ENCODE data around the gene PLS3.

The PLS3 gene

DNA sequence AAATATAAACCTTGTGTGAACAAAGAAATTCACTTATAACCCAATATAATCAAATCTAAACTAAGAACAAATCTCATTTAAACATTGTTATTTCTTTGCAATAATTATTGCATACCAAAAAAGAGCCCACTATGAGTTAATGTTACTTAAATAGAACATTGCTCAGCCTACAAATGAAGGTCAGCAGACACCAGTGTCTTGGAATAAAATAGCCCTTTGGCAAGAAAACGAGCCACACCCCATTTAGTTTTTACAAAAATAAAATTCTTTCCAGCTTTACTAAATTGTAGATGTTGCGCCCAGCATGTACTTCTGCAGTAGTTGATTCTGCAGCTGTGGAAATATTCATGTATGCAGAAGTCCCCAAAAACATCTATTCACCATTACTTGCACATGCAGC is 12.2 kb downstream of the PLS3 start:
- Histone ChIP-seq H3K9ac (ENCODE audit: low read depth, low read length) (no peak overlapping the region), H3K4me3 (ENCODE audit: low read length) (no peak overlapping the region), H3K9me3 (replicated peaks; ENCODE audit: low read length) (no peaks in the 10 kb centered on the region), H3K27me3 (ENCODE audit: control insufficient read depth, insufficient read depth, low read length) (no peaks in the 10 kb centered on the region), H3K4me2 (ENCODE audit: low read length) (no peak overlapping the region), H3K4me1 (ENCODE audit: control insufficient read depth, insufficient read depth, low read length) (peaks cover 10% of the 10 kb centered on the region), H3K36me3 (ENCODE audit: insufficient read depth, low read length) (no peaks in the 10 kb centered on the region)

GRCh38 chrX:115576676-115577075 is 15.7 kb downstream of the PLS3 start:
- Histone ChIP-seq H3K27me3 (ENCODE audit: control insufficient read depth, insufficient read depth, low read length) (no peaks in the 10 kb centered on the region), H3K4me3 (ENCODE audit: low read length) (no peak overlapping the region), H3K9me3 (replicated peaks; ENCODE audit: low read length) (no peaks in the 10 kb centered on the region), H3K4me1 (ENCODE audit: control insufficient read depth, insufficient read depth, low read length) (peaks cover 4% of the 10 kb centered on the region), H3K9ac (ENCODE audit: low read depth, low read length) (no peak overlapping the region), H3K4me2 (ENCODE audit: low read length) (no peak overlapping the region), H3K36me3 (ENCODE audit: insufficient read depth, low read length) (no peaks in the 10 kb centered on the region)

GRCh38 chrX:115579327-115579726 is 18.4 kb downstream of the PLS3 start:
- Histone ChIP-seq H3K4me2 (ENCODE audit: low read length) (no peak overlapping the region), H3K9ac (ENCODE audit: low read depth, low read length) (no peak overlapping the region), H3K9me3 (replicated peaks; ENCODE audit: low read length) (no peaks in the 10 kb centered on the region), H3K27me3 (ENCODE audit: control insufficient read depth, insufficient read depth, low read length) (peaks cover 4% of the 10 kb centered on the region), H3K4me1 (ENCODE audit: control insufficient read depth, insufficient read depth, low read length) (peaks cover 14% of the 10 kb centered on the region), H3K4me3 (ENCODE audit: low read length) (no peak overlapping the region), H3K36me3 (ENCODE audit: insufficient read depth, low read length) (no peaks in the 10 kb centered on the region)

DNA sequence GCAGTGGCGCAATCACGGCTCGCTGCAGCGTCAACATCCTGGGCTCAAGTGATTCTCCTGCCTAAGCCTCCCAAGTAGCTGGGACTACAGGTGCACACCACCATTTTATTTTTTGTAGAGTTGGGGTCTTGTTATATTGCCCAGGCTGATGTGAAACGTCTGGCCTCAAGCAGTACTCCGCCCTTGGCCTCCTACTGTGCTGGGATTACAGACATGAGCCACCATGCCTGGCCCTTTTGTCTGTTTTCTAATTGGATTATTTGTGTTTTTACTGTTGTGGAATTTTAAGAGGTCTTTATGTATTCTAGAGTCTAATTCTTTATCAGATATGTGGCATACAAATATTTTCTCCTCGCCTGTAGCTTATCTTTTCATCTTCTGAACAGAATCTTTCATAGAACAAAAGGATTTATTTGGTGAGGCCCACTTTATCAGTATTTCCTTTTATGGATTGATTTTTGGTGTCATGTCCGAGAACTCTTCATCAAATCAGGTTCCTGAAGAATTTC is 18.9 kb downstream of the PLS3 start:
- no peaks in the 10 kb centered on the region for H3K36me3 ChIP-seq (ENCODE audit: insufficient read depth, low read length)
- peaks cover 4% of the 10 kb centered on the region for H3K27me3 ChIP-seq (ENCODE audit: control insufficient read depth, insufficient read depth, low read length)
- no peaks in the 10 kb centered on the region for H3K9me3 ChIP-seq (replicated peaks; ENCODE audit: low read length)
- H3K4me1 ChIP-seq (ENCODE audit: control insufficient read depth, insufficient read depth, low read length): peaks cover 16% of the 10 kb centered on the region
- H3K4me3 ChIP-seq (ENCODE audit: low read length): no peak overlapping the region
- no peak overlapping the region for H3K4me2 ChIP-seq (ENCODE audit: low read length)
- H3K9ac ChIP-seq (ENCODE audit: low read depth, low read length): no peak overlapping the region

DNA sequence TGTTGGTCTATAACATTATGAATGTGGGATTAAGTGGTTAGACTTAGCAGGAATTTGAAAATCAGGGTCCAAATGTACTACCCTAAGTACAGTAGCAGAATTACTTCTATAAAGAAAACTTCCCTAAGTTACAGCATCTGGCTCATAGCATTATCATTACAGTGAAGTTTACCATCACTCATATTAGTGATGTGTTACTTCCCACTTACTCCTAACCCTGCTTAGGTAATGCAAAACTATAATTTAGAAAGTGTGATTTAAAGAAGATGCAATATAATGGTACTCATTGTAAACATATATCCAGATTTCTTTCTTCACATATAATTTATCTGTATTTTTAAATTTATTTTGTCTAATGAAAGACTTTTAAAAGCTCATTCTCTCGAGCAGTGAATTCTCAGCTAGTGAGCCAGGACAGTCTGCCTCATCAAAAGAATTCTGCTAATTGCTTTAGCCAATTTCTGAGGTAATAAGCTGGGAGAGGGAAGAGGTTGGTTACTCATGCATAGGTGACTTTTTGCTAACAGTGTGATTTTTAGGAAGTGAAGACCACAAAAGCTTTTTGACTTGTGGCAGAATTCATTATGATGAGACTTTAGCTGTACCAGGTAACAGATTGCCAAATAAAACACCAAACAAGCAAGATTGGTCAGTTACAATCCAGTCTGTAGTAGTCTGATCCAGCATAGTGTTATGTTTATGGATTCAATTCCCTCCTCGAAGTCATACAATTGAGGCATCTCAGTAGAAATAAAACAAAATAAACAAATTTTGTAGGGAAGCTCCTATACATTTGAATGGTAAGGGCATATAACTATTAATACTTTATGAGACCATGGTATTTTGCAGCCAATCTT is 21.0 kb downstream of the PLS3 start:
- no peak overlapping the region for H3K4me3 ChIP-seq (ENCODE audit: low read length)
- H3K9ac ChIP-seq (ENCODE audit: low read depth, low read length): no peak overlapping the region

DNA sequence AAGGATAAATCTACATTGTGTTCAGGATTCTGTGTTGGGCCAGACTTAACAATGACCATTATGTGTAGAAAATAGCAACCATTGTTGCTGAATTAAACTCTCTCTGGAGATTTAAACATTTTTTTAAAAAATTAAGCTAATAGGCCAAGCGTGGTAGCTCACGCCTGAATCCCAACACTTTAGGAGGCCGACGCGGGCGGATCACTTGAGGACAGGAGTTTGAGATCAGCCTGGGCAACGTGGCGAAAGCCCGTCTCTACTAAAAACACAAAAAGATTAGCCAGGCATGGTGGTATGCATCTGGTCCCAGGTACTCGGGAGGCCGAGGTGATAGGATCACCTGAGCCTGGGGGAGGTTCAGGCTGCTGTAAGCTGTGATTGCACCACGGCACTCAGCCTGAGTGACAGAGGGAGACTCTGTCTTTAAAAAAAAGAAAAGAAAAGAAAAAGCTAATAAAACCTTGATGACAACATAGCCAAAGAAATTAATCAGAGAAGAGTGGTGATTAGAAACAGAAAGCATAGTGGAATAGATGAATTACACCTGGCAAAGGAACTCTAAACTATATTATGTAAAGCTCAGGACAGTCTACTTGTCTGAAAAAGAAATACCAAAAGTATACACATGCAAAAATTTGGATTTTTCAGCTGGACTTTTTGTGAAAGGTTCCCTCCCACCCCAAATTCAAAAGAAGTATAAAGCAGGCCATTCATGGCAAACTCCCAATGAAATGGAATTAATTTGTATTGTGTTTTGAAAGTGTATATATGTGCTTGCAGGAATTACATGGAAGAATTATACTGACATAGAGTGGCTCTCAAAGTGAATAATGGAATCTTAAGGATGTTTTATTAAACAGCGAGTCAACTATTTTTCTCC is 21.9 kb downstream of the PLS3 start:
- no peaks in the 10 kb centered on the region for H3K9me3 ChIP-seq (replicated peaks; ENCODE audit: low read length)
- peaks cover 4% of the 10 kb centered on the region for H3K27me3 ChIP-seq (ENCODE audit: control insufficient read depth, insufficient read depth, low read length)
- H3K36me3 ChIP-seq (ENCODE audit: insufficient read depth, low read length): no peaks in the 10 kb centered on the region
- peak overlapping the region; percentile 62 for H3K9ac ChIP-seq (ENCODE audit: low read depth, low read length)
- H3K4me2 ChIP-seq (ENCODE audit: low read length): peak overlapping the region; percentile 65
- peaks cover 16% of the 10 kb centered on the region for H3K4me1 ChIP-seq (ENCODE audit: control insufficient read depth, insufficient read depth, low read length)
- peak overlapping the region; percentile 5 for H3K4me3 ChIP-seq (ENCODE audit: low read length)

More for the DNA sequence above, 21.0 kb downstream of the PLS3 start:
- Histone ChIP-seq H3K36me3 (ENCODE audit: insufficient read depth, low read length) (no peaks in the 10 kb centered on the region), H3K4me2 (ENCODE audit: low read length) (no peak overlapping the region), H3K9me3 (replicated peaks; ENCODE audit: low read length) (no peaks in the 10 kb centered on the region), H3K27me3 (ENCODE audit: control insufficient read depth, insufficient read depth, low read length) (peaks cover 4% of the 10 kb centered on the region), H3K4me1 (ENCODE audit: control insufficient read depth, insufficient read depth, low read length) (peaks cover 16% of the 10 kb centered on the region)

GRCh38 chrX:115583496-115584004 is 22.6 kb downstream of the PLS3 start:
- Histone ChIP-seq H3K4me1 (ENCODE audit: control insufficient read depth, insufficient read depth, low read length) (peaks cover 16% of the 10 kb centered on the region), H3K27me3 (ENCODE audit: control insufficient read depth, insufficient read depth, low read length) (peaks cover 4% of the 10 kb centered on the region), H3K9me3 (replicated peaks; ENCODE audit: low read length) (no peaks in the 10 kb centered on the region), H3K4me2 (ENCODE audit: low read length) (peak overlapping the region; percentile 65), H3K4me3 (ENCODE audit: low read length) (peak overlapping the region; percentile 5), H3K9ac (ENCODE audit: low read depth, low read length) (peak overlapping the region; percentile 62), H3K36me3 (ENCODE audit: insufficient read depth, low read length) (no peaks in the 10 kb centered on the region)

- Histone ChIP-seq H3K9me3 (replicated peaks; ENCODE audit: low read length) (no peaks in the 10 kb centered on the region), H3K36me3 (ENCODE audit: insufficient read depth, low read length) (no peaks in the 10 kb centered on the region), H3K9ac (ENCODE audit: low read depth, low read length) (no peak overlapping the region), H3K4me1 (ENCODE audit: control insufficient read depth, insufficient read depth, low read length) (peaks cover 16% of the 10 kb centered on the region), H3K4me3 (ENCODE audit: low read length) (no peak overlapping the region), H3K27me3 (ENCODE audit: control insufficient read depth, insufficient read depth, low read length) (peaks cover 4% of the 10 kb centered on the region), H3K4me2 (ENCODE audit: low read length) (peak overlapping the region; percentile 65)
These were observed 23.7 kb downstream of the PLS3 start for GRCh38 chrX:115584696-115585095.

DNA sequence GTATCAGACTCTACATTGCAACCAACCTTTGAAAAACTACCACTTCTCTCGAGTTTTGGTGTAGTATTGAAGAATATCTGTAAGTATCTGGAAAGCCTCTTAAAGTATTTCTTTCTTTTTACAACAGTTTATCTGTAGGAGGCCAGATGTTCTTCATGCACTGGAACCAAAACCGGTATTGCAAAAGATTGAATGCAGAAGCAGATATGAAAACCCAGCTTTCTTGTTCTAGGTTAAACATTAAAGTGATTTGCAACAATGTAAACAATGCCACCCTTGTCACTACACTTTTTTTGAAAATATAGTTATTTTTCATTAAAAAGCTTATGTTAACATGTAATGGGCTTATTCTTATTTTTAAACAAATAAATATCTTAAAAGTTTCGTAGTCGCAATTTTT is 27.2 kb downstream of the PLS3 start:
- Histone ChIP-seq H3K9ac (ENCODE audit: low read depth, low read length) (no peak overlapping the region), H3K4me1 (ENCODE audit: control insufficient read depth, insufficient read depth, low read length) (peaks cover 25% of the 10 kb centered on the region), H3K9me3 (replicated peaks; ENCODE audit: low read length) (no peaks in the 10 kb centered on the region), H3K4me3 (ENCODE audit: low read length) (no peak overlapping the region), H3K4me2 (ENCODE audit: low read length) (no peak overlapping the region), H3K27me3 (ENCODE audit: control insufficient read depth, insufficient read depth, low read length) (peaks cover 9% of the 10 kb centered on the region), H3K36me3 (ENCODE audit: insufficient read depth, low read length) (no peaks in the 10 kb centered on the region)

DNA sequence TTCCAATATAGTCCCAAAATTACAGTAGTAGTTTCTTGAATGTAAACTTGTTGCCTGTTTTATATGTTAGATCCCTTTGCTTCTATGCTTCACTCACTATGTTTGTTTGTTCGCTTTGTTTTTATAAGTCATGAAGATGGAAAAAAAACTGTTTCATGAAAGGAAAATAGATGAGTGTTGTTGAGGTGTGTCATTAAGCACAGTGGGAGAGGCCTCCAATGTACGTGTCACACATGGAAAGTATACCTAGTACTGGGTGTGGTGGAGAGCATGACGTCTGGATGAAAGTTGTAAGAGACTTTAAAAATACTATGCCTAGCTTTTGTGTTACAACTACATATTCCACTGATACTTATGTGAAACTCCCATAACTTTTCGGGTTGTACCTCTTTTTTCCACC is 28.4 kb downstream of the PLS3 start:
- Histone ChIP-seq H3K4me1 (ENCODE audit: control insufficient read depth, insufficient read depth, low read length) (peaks cover 16% of the 10 kb centered on the region), H3K9ac (ENCODE audit: low read depth, low read length) (no peak overlapping the region), H3K4me3 (ENCODE audit: low read length) (no peak overlapping the region), H3K4me2 (ENCODE audit: low read length) (no peak overlapping the region), H3K36me3 (ENCODE audit: insufficient read depth, low read length) (no peaks in the 10 kb centered on the region), H3K9me3 (replicated peaks; ENCODE audit: low read length) (no peaks in the 10 kb centered on the region), H3K27me3 (ENCODE audit: control insufficient read depth, insufficient read depth, low read length) (peaks cover 11% of the 10 kb centered on the region)

- H3K27me3 ChIP-seq (ENCODE audit: control insufficient read depth, insufficient read depth, low read length): peaks cover 18% of the 10 kb centered on the region
- peaks cover 17% of the 10 kb centered on the region for H3K4me1 ChIP-seq (ENCODE audit: control insufficient read depth, insufficient read depth, low read length)
- no peaks in the 10 kb centered on the region for H3K9me3 ChIP-seq (replicated peaks; ENCODE audit: low read length)
- no peaks in the 10 kb centered on the region for H3K36me3 ChIP-seq (ENCODE audit: insufficient read depth, low read length)
- no peak overlapping the region for H3K4me3 ChIP-seq (ENCODE audit: low read length)
- H3K9ac ChIP-seq (ENCODE audit: low read depth, low read length): no peak overlapping the region
- no peak overlapping the region for H3K4me2 ChIP-seq (ENCODE audit: low read length)
These were observed 30.4 kb downstream of the PLS3 start for GRCh38 chrX:115591420-115591819.
